Measurements from ENCODE around the gene OGFOD2. TPM values are rescaled to one million over a fixed set of nuclear protein-coding genes. Genes with fewer than 3 reads are reported as not detected.
A peak's percentile ranks its signal among the peaks of the same experiment; 100 is the strongest.

OGFOD2 gene
- total RNA-seq, 3 donors from 2014 or later (not counting 1 experiment from before 2014, with no cell fraction given) = 16.6 to 23.7 (median 20.7) TPM

- no peaks in the 10 kb centered on the region for H3K9me3 ChIP-seq (ENCODE audit: control insufficient read depth, insufficient read depth, low read length)
- DNase-seq (no peak), ATAC-seq (no peak)
- Mint-ChIP-seq H3K4me3 (peak overlapping the region; percentile 59), H3K9me3 (no peaks in the 10 kb centered on the region), H3K4me1 (peaks cover 28 to 43% of the 10 kb centered on the region in 2 donors), H3K36me3 (no peaks in the 10 kb centered on the region), H3K27me3 (ENCODE audit: low read depth in 2 of 2) (no peaks in the 10 kb centered on the region), H3K27ac (peak overlapping the region; percentile 58 to 79)
- peaks cover 56% of the 10 kb centered on the region for H3K4me1 ChIP-seq (ENCODE audit: control insufficient read depth, insufficient read depth, low read length)
- TF ChIP-seq CTCF (IDR thresholded peaks at IDR 0.05) = no peak
- no peak overlapping the region for H3K4me3 ChIP-seq (ENCODE audit: low read length)
- no peaks in the 10 kb centered on the region for H3K27me3 ChIP-seq (ENCODE audit: control insufficient read depth, insufficient read depth, low read length)
- no peak overlapping the region for H3K27ac ChIP-seq (ENCODE audit: low read length)
- intact Hi-C loops (cut with micrococcal nuclease) = loop anchor here (5.0 kb wide), 1 partner anchor 168 kb away; the partner anchor contains the start of gene PITPNM2
- peaks cover 31% of the 10 kb centered on the region for H3K36me3 ChIP-seq (ENCODE audit: control insufficient read depth, insufficient read depth, low read length)
- 46% methylated on average over 9 of the region's 9 CpGs for WGBS (ENCODE audit: insufficient coverage)
These were observed 8.9 kb downstream of the OGFOD2 start for GRCh38 chr12:122983789-122984515.

DNA sequence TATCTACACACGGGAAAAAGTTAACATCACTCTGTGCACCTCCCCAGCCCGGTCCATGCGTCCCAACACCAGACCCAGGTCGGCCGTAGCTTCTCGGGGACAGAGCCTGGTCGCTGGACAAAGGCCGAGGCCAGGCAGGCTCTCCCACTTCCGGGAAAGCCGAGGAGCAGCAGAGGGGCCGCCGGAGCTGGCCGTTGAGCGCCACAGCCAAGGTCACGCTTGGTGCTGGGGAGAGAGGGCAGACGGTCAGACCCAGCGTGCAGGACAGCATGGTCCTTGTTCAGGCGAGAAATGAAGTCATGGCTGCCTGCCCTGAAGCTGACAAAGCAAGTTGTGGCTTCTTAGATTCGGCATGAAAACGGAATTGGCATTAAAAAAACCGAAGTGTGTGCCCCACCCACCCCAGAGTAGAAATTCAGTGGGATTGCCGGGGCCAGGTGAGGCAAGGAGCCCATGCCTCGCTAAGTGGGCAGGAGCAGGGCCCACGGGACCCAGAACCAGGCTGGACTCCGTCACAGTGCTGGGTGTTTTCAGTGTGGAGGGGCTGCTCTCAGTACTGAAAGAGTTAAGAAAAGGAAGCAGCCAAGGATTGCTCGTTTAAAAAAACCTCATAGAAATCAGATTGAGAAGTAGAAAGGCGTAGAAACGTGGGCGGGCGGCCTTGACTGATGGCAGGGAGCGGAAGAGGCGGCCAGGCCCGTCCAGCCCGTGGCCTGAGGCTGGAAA is 9.7 kb downstream of the OGFOD2 start:
- Mint-ChIP-seq H3K4me1 (peaks cover 28 to 42% of the 10 kb centered on the region in 2 donors), H3K27me3 (ENCODE audit: low read depth in 2 of 2) (no peaks in the 10 kb centered on the region), H3K4me3 (peak overlapping the region; percentile 56), H3K9me3 (no peaks in the 10 kb centered on the region), H3K36me3 (no peaks in the 10 kb centered on the region), H3K27ac (peak overlapping the region; percentile 58 to 79)
- ATAC-seq (no peak), DNase-seq (no peak)
- intact Hi-C loops (cut with micrococcal nuclease) = loop anchor here (5.0 kb wide), 1 partner anchor 168 kb away; the partner anchor contains the start of gene PITPNM2
- Histone ChIP-seq H3K4me1 (ENCODE audit: control insufficient read depth, insufficient read depth, low read length) (peaks cover 47% of the 10 kb centered on the region), H3K36me3 (ENCODE audit: control insufficient read depth, insufficient read depth, low read length) (peaks cover 31% of the 10 kb centered on the region), H3K9me3 (ENCODE audit: control insufficient read depth, insufficient read depth, low read length) (no peaks in the 10 kb centered on the region), H3K27me3 (ENCODE audit: control insufficient read depth, insufficient read depth, low read length) (no peaks in the 10 kb centered on the region), H3K27ac (ENCODE audit: low read length) (peak overlapping the region; percentile 36), H3K4me3 (ENCODE audit: low read length) (no peak overlapping the region)
- TF ChIP-seq CTCF (IDR thresholded peaks at IDR 0.05) = no peak
- WGBS (ENCODE audit: insufficient coverage) = 45% methylated on average over 34 of the region's 34 CpGs

- H3K4me3 ChIP-seq (ENCODE audit: low read length) = no peak overlapping the region
- 92% methylated on average over 45 of the region's 45 CpGs for WGBS (ENCODE audit: insufficient coverage)
- Mint-ChIP-seq H3K4me1 (peaks cover 28 to 38% of the 10 kb centered on the region in 2 donors), H3K9me3 (no peaks in the 10 kb centered on the region), H3K4me3 (no peak overlapping the region), H3K27me3 (ENCODE audit: low read depth in 2 of 2) (no peaks in the 10 kb centered on the region), H3K36me3 (no peaks in the 10 kb centered on the region), H3K27ac (peak overlapping the region; percentile 58 to 79)
- no peak for DNase-seq
- H3K27ac ChIP-seq (ENCODE audit: low read length) = no peak overlapping the region
- intact Hi-C loops (cut with micrococcal nuclease) = no loop called here
- no peak for ATAC-seq
- TF ChIP-seq CTCF (IDR thresholded peaks at IDR 0.05) = no peak
- H3K4me1 ChIP-seq (ENCODE audit: control insufficient read depth, insufficient read depth, low read length) = peaks cover 43% of the 10 kb centered on the region
- no peaks in the 10 kb centered on the region for H3K9me3 ChIP-seq (ENCODE audit: control insufficient read depth, insufficient read depth, low read length)
- H3K27me3 ChIP-seq (ENCODE audit: control insufficient read depth, insufficient read depth, low read length) = no peaks in the 10 kb centered on the region
- H3K36me3 ChIP-seq (ENCODE audit: control insufficient read depth, insufficient read depth, low read length) = peaks cover 31% of the 10 kb centered on the region
These were observed 10.6 kb downstream of the OGFOD2 start for GRCh38 chr12:122985338-122986257.

All from natural killer cell (primary cell).